AG04450 (cell line): ENCODE results near the gene CMTM1. TPM values are rescaled to one million over a fixed set of nuclear protein-coding genes. Genes with fewer than 3 reads are reported as not detected.

Experiments used
- CTCF ChIA-PET: fragments of 300-600, 350-600 bp; formaldehyde crosslinking; extraction: SDS; loops from one replicate; lab custom pipeline; 2022; ENCODE audit warnings: antibody characterized with exemption, inconsistent platforms; lab: Charles Lee
- POLR2A ChIA-PET: fragments of 350-600 bp; formaldehyde crosslinking; extraction: SDS; loops from one replicate; lab custom pipeline; 2021; ENCODE audit warnings: antibody characterized with exemption, inconsistent platforms; lab: Yijun Ruan, JAX
- DNase-seq: peaks from one replicate; pipeline ENCODE4 v3.0.0-alpha.2; 2011; ENCODE audit warnings: low read depth, low spot score
- H3K27ac ChIP-seq: one replicate; pipeline ENCODE4 v1.5.1; 2012; ENCODE audit warnings: low read depth, low read length, control low read depth
- H3K27me3 ChIP-seq: one replicate; pipeline ENCODE4 v1.6.0; 2012; ENCODE audit warnings: low read length; ENCODE audit not compliant: control insufficient read depth, insufficient read depth
- H3K4me3 ChIP-seq: 2 replicates; pipeline ENCODE4 v1.5.1; 2011; ENCODE audit warnings: mild to moderate bottlenecking, low read depth, low read length, control low read depth
- H3K9me3 ChIP-seq: 2 replicates; pipeline ENCODE4 v1.5.1; 2012; ENCODE audit warnings: low read length; ENCODE audit not compliant: control insufficient read depth, insufficient read depth
- polyA plus RNA-seq: library from polyadenylated mRNA; depleted of rRNA; stranded (reverse); fragments of >200 nt; gene quantifications from 2 replicates; pipeline ENCODE4 v1.2.3, GENCODE V29; 2011
- TF ChIP-seq, protein P1 (sequence below): IDR thresholded peaks from 2 replicates; pipeline ENCODE4 v1.5.1; 2011; ENCODE audit warnings: low read depth, low read length, control low read depth, inconsistent platforms

CMTM1 gene
- polyA plus RNA-seq, 1 experiment, result 1.6 TPM

- CTCF ChIA-PET, result interaction anchor here (0.8 to 5.1 kb wide), 4 partner anchors 10 to 212 kb away, joined by 3 to 47 read pairs (median 18); no protein-coding TSS in a partner anchor
- Histone ChIP-seq H3K4me3 (no peak overlapping the region), H3K9me3 (no peaks in the 10 kb centered on the region), H3K27ac (peak overlapping the region; percentile 88), H3K27me3 (no peaks in the 10 kb centered on the region)
- DNase-seq, result peak; percentile 81
- POLR2A ChIA-PET, result interaction anchor here (0.6 to 1.8 kb wide), 4 partner anchors 10 to 123 kb away, joined by 3 to 10 read pairs (median 4); no protein-coding TSS in a partner anchor
- TF ChIP-seq, protein P1, sequence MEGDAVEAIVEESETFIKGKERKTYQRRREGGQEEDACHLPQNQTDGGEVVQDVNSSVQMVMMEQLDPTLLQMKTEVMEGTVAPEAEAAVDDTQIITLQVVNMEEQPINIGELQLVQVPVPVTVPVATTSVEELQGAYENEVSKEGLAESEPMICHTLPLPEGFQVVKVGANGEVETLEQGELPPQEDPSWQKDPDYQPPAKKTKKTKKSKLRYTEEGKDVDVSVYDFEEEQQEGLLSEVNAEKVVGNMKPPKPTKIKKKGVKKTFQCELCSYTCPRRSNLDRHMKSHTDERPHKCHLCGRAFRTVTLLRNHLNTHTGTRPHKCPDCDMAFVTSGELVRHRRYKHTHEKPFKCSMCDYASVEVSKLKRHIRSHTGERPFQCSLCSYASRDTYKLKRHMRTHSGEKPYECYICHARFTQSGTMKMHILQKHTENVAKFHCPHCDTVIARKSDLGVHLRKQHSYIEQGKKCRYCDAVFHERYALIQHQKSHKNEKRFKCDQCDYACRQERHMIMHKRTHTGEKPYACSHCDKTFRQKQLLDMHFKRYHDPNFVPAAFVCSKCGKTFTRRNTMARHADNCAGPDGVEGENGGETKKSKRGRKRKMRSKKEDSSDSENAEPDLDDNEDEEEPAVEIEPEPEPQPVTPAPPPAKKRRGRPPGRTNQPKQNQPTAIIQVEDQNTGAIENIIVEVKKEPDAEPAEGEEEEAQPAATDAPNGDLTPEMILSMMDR, result no peak
These were observed 52.5 kb downstream of the CMTM1 start for GRCh38 chr16:66618588-66619375.

DNA sequence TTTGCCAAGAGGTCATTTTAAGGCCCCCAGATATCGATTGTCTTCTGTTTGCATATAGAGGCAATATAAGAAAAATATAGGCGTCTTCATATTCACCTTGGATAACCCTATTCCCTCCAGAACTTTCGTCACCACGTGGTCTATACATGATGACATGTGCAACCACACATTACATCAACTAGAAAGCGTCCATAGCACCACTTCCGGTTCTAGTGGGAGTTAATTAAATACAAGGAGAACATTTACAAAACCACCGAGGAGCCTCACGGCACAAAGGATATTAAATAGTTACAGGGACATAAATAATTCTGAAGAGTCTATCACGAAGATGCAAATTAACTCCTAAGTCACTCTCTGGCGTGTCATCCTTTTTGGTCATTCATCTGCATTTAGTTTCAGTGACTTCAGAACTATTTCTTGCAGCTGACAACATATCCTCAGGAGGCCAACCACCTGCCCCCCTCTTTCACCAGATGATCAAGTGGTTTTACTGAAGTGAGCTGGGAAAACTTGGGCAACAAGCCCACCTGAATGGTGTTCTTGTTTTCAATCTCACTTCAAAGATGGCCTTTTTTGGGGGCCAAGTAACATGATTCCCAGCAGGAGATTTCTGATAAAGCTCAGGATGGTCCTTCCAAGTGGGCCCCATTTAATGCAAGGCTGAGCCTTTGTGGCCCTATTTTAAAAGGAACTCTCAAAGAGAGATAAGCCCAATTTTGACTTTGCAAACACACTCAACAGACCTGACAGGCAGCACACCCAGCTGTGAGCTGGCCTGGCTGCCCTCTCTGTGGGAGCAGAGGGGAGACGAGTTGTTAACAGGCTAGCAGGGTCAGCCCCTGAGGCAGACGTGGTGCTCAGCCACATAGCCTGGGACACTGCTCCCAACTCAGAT is 53.5 kb downstream of the CMTM1 start:
- H3K9me3 ChIP-seq, result no peaks in the 10 kb centered on the region
- no peak overlapping the region for H3K4me3 ChIP-seq
- CTCF ChIA-PET, result interaction anchor here (4.5 to 5.1 kb wide), 2 partner anchors 11 to 31 kb away, joined by 33 to 47 read pairs; no protein-coding TSS in a partner anchor
- DNase-seq, result no peak
- POLR2A ChIA-PET, result no interaction called here
- H3K27me3 ChIP-seq, result no peaks in the 10 kb centered on the region
- peak overlapping the region; percentile 88 for H3K27ac ChIP-seq
- TF ChIP-seq, protein P1, result no peak

DNA sequence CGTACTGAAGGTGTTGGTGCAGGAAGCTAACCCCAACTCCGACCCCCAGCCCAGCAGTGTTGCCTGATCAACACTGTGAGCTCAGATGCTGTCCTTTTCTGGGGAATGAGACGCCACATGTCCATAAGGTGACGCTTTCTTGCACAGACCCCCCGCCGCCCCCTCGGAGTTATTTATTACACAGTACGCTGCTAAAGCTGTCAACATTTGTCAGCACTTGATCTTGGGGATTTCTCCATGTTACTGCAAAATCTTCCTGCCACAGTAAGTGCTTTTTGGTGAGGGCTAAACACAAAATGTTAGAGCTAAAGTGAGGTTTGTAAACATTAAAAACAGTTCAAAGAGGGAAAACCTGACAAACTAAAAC is 54.2 kb downstream of the CMTM1 start:
- POLR2A ChIA-PET, result interaction anchor here (0.6 kb wide), 1 partner anchor 206 kb away, joined by 11 read pairs; no protein-coding TSS in a partner anchor
- CTCF ChIA-PET, result interaction anchor here (4.5 to 5.1 kb wide), 2 partner anchors 12 to 31 kb away, joined by 33 to 47 read pairs; no protein-coding TSS in a partner anchor
- H3K27ac ChIP-seq, result no peak overlapping the region

DNA sequence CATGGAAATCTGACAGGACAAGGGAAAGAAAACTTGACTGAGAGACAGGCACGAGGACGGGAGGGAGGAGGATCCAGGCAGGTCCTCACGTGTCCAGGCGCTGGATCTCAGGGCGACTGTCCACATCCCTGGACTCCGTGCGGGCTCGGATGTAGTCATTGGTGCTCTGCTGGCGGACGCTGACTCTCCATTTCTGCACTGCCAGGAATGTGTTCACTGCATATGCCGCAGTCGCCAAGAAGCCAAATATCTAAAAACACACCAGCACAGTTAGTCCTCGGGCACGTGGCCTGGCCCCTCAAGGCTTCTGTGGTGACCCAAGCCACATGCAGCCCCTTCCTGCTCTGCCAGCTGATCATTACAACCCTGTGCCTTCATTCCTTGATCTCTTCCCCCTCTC is 55.7 kb downstream of the CMTM1 start:
- TF ChIP-seq, protein P1, result no peak
- DNase-seq, result no peak
- Histone ChIP-seq H3K9me3 (no peaks in the 10 kb centered on the region), H3K27ac (no peak overlapping the region), H3K27me3 (no peaks in the 10 kb centered on the region), H3K4me3 (no peak overlapping the region)
- ChIA-PET POLR2A (no interaction called here), CTCF (interaction anchor here (5.1 kb wide), 1 partner anchor 29 kb away, joined by 33 read pairs; no protein-coding TSS in a partner anchor)

More for the DNA sequence above, 54.2 kb downstream of the CMTM1 start:
- Histone ChIP-seq H3K4me3 (no peak overlapping the region), H3K27me3 (no peaks in the 10 kb centered on the region), H3K9me3 (no peaks in the 10 kb centered on the region)
- DNase-seq, result no peak
- TF ChIP-seq, protein P1, result no peak
